ENCODE results near the gene ZFYVE16.
"Not testable (repeated sequence)": the region's sequence is repeated elsewhere in the genome, so short reads cannot be mapped to it uniquely, and the experiment has no call there.

Gene ZFYVE16

DNA sequence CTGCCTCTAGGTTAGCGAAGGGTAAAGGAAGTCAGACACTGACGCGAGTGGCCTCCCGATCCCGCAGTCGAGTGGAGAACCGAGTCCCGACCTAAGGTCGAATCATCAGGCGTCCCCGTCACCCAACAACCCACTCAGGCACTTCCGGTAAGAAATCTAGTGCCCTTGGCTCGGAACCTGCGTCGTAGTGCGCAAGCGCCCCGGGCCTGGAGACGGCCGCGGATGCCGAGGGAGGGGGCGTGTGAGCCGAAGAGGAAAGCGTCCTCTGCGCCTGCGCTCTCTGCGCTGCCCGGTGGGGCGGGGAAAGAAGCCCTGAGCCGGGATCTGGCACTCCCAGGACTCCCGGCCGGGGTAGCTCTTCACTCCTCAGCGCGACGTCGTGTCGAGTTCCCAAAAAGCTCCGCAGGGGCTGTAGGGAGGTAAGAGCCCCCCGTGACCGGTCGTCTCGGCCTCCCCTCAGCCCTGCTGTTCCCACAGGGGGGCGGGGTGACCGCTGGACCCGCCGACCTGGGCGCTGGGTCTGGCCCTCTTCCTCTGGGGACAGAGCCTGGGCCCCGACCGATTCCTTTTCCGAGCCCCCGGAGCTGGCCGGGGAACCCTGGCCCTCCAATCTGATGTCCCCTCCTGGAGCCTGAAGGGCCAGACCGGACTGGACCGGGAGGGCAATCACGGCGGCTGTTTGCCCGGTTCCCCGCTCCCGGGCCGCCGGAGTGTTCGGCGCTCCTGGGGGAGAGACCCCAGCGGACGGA lies at the start of gene ZFYVE16:
TSS of gene ZFYVE16 (plus strand) at position 330 of the 749 bp plus-strand sequence. CDS start 26,084 bp downstream, outside the sequence.
- DNase-seq: peak; percentile 94

DNA sequence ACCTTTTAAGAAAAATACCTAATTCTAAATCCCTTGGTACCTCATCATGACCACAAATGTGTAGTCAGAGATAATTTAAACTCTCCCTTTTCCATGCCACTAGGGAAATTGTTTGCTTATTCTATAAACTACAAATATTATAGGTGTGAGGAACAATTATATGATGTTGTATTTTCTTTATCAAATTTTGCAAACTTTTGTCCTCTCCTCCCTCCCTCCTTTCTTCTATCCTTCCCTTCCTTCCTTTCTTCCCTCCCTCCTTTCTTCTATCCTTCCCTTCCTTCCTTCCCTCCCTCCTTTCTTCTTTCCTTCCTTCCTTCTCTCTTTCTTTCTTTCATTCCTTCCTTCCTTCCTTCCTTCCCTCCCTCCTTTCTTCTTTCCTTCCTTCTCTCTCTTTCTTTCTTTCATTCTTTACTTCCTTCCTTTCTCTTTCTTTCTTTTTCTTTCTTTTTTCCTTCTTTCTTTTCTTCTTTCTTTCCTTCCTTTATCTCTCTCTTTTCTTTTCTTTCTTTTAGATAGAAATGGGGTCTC lies 46.9 kb upstream of the ZFYVE16 start:
- DNase-seq: no peak

DNA sequence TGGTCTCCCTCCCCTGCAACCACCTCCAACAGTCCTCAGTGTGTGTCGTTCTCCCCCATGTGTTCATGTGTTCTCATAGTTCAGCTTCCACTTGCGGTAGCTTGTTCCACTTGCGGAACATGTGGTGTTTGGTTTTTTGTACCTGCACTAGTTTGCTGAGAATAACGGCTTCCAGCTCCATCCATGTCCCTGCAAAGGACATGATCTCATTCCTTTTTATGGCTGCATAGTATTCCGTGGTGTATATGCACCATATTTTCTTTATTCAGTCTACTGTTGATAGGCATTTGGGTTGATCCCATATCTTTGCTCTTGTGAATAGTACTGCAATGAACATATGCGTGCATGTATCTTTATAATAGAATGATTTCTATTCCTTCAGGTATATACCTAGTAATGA lies 43.0 kb upstream of the ZFYVE16 start:
- DNase-seq: no peak

DNA sequence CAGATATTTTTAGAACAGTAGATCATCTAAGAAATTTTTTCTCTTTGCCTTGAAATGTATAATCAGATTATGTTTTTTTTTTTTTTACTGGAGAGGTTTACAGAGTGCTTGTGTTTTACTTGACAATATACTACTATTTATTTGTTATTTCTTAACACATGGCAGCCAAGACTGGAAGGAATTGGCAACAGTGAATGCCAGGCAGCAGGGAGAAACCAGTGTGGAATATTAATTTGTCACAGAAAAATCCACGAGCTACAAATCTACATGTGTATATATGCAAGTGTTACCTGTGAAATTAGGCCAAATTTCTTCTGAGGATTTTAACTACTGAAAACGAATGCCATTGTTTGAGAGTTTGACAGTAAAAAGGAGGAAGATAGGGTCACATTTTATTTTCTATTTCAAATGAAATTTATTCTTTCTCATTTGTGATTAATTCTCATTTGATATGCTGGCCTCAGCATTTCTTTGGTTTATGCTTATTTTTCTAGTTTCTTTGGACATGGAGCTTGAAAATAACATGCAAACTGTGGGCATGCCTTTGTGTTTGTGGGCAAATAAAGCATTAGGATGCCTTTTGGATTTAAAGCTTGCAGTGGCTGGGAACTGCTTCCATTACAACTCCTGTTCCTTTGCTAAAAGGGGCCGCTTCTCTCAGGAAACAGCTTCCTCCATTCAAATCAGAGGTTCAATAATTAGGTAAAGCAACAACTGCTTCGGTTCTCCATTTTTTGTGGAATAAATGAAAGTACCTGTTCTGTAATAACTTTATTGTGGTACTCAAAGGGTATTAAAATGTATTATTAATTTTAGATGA lies 39.0 kb upstream of the ZFYVE16 start:
- DNase-seq: no peak

DNA sequence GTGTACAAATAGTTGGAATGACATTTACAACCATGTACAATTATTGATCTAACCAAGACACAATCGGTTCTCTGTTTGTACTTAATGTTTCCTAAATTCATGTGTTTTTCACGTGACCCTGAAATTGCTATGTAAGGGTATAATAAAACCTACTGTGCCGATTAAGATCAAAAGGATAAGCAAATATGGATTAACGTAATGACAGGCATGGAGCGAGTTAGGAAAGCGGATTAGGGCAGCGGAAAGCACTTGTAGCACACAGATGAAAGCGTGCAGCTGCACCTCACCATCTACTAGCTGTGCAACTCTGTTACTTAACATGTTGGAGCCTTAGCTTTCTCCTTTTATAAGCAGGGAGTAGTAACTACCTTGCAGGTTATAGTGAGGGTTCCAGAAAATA lies 38.3 kb upstream of the ZFYVE16 start:
- DNase-seq: no peak

DNA sequence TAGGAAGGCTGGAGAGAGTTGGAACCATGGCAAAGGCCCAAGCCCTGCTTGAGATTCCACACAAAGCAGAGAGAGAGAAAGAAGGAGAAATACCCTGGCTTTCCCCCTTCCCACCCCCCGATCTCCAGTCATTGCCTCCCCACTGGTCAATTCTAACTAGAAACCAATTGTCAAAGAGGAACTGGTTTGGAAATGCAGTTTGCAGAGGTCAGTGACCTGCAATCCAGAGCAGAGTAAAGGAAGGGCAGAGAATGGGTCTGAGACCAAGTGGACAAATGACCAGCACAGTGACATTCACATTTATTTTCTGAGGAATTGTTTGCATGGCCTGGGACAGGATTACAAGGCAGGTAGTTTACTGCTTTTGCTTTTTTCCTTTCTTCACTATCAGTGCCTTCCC lies 37.5 kb upstream of the ZFYVE16 start:
- DNase-seq: no peak

DNA sequence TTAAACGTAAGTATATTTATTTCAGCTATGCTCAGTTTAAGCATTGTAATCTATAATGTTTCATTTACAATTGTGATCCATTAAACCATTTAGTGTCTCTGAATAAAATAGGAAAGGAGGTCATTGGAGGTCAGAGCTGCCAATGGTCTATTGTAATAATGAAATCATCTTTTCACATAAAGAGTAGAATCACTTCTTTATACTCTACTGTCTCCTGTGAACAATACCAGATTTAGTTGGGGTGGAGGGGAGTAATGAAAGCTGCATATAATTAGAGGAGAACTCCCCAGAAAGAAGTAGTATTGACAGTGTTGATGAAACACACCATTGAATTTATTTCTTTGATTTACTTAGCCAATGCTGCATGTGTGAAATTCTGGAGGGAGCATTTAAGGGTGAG lies 35.1 kb upstream of the ZFYVE16 start:
- no peak for DNase-seq

DNA sequence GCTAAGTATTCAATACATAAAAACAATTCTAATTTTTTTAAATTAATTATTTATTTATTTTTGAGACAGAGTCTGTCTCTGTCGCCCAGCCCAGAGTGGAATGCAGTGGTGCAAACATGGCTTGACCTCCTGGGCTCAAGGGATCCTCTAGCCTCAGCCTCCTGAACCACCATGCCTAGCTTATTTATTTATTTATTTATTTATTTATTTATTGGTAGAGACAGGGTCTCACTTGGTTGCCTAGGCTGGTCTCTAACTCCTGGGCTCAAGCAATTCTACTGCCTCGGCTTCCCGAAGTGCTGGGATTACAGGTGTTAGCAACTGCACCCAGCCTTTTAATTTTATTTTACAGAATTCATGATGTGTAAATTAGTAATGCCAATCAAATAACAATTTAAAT lies 33.7 kb upstream of the ZFYVE16 start:
- DNase-seq: no peak

DNA sequence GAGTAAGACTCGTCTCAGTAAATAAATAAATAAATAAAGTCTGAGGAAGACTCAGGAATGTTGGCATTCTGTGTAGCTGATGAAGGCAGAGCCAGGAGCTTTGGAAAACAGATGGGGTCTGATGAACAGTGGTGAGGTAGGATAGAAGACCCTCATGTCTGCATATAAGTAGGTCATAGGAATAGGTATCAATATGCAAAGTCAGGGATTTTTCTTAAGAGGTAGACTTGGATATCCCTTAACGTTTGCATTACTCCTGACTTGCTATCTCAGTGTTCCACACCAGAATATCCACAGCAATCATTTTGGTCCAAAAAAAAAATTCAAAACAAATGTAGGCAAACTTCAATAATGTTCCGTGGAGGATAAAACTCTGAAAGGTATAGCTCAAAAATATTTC lies 31.3 kb upstream of the ZFYVE16 start:
- no peak for DNase-seq

DNA sequence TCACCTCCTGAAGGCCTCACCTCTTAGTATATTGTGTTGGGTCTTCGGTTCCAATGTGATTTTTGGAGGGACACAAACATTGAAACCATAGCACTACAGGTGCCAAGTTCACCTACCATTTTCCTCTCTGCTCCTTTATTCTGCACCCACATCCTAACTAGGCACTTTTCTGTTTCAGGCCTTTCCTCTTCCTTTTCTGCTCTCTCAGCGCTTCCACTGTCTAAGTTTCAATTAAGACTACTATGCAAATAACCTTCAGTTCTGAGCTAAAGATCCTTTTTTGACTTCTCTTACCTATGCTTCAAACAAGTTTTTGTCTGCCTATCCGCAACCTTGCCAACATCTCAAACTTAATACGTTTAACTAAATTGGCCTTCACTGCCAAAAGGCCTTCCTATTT lies 25.4 kb upstream of the ZFYVE16 start:
- DNase-seq: no peak

DNA sequence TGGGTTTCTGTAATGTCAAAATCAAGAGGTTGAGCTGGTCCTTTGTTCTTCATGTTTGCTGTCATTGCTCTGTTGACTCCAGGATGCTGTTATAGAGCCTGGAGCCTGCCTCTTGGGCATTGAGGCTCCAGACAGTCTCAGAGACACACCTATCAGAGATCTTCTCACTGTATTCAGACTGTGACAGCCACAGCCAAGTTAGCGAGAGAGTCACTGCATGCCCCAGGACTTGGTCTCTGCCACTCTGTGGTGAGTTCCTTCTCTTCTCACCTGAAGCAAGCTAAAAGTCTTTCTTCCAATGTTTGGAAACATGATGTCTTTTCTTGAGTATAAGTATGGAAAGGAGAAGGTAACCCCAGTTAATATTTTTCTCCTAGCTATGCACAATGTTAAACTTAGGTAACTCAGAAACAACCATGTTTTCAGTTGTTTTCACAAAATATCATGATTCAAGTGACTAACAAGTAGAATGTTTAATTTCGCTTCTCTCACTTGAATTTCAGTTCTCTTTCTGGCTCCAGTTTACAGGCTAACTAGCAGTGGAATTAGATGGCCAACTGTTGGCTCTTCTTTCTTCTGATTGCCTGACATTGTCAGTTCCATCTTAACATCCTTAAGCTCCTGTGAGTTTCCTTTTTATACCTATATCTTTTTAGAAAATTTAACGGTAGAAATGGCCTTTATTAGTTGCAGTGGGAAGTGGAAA lies 20.6 kb upstream of the ZFYVE16 start:
- no peak for DNase-seq

DNA sequence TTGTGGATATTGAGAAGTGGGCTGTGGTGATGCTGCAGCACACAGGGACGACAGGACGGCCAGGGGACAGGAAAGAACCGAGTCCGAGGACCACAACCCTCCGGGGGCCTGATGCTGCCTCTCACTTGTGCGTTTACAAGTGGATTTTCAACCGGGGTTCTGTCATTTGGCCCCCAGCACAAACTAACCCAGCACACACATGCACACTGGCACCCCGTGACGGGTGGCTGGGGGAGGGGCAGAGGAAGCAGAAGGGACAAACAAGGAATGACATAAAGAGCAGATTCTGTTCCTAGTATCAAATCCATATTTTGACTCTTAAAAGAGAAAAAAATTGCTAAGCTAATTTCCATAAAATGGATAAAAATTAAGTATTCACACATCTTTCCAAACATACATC lies 18.3 kb upstream of the ZFYVE16 start:
- no peak for DNase-seq

DNA sequence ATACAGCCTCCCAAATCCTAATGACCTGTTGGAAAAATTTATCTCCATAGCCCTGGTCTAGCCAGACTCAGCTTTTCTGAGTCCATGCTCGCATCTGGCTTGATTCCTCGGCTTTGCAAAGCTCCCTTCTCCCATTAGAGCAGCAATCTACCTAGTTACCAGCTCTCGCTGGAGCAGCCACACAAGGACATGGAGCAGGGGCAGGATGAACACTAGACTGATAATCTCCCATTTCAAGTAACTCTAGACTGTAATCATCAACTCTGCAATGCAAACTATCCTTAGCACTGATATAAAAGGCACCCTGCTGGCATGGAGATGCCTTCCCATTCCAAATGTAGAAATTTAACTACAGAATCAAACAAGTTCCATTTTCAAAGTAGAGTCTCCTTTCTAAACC lies 17.5 kb upstream of the ZFYVE16 start:
- not testable (repeated sequence) for DNase-seq

DNA sequence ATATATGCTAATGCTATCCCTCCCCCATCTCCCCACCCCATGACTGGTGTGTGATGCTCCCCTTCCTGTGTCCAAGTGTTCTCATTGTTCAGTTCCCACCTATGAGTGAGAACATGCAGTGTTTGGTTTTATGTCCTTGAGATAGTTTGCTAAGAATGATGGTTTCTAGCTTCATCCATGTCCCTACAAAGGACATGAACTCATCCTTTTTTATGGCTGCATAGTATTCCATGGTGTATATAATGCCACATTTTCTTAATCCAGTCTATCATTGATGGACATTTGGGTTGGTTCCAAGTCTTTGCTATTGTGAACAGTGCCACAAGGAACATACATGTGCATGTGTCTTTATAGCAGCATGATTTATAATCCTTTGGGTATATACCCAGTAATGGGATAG lies 16.6 kb upstream of the ZFYVE16 start:
- DNase-seq: not testable (repeated sequence)

DNA sequence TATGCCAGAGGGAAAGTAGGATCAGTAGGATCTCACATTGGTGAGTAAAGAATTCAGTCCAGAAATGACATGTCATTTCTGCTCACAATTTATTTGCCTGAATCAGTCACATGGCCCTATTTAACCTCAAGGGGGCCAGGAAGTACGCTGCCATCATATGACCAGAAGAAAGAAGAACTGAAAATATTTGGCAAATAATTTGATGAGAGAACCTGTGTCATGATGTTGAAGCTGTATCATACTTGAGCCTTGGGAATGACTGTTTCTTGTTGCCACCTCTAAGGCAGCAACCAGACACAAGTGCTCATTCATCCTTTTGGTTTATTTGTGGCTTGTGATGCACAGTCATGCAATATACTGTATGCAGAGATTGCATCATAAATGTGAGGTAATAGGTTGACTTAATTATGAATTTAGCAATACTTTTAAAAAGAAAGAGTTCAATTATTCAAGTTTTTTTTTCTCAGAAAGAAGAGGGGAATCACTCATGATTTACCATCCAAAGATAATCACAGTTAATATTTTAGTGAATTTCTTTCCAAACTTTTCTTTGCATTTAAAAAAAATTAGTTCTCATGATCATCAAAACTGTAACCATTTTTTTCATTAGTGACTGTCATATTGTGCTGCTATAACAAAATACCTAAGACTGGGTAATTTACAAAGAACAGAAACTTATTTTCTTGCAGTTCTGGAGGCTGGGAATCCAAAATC lies 8.2 kb upstream of the ZFYVE16 start:
- DNase-seq: no peak

DNA sequence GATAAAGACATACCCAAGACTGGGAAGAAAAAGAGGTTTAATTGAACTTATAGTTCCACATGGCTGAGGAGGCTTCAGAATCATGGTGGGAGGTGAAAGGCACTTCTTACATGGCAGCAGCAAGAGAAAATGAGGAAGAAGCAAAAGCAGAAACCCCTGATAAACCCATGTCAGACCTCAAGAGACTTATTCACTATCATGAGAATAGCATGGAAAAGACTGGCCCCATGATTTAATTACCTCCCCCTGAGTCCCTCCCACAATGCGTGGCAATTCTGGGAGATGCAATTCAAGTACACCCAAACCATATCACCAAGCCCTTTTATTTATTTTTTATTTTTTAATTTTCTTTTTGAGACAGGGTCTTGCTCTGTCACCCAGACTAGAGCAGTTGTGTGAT lies 7.5 kb upstream of the ZFYVE16 start:
- not testable (repeated sequence) for DNase-seq

DNA sequence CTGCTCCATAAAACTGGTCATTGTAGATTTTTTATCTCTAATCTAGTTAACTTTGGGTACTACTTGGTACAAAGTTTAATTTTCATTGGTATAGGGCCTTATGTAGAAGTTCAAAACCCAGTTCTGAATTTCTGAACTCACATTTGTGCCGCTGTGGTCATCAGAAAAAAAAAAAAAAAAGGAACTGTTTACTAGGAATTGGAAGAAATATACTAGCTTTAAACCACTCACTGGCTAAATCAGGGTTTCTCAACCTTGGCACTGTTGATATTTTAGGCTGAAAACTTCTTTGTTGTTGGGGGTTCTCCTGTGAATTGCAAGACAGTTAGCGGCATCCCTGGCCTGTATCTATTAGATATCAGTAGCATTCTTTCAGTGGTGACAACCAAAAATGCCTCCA lies 4.1 kb upstream of the ZFYVE16 start:
- DNase-seq: no peak

DNA sequence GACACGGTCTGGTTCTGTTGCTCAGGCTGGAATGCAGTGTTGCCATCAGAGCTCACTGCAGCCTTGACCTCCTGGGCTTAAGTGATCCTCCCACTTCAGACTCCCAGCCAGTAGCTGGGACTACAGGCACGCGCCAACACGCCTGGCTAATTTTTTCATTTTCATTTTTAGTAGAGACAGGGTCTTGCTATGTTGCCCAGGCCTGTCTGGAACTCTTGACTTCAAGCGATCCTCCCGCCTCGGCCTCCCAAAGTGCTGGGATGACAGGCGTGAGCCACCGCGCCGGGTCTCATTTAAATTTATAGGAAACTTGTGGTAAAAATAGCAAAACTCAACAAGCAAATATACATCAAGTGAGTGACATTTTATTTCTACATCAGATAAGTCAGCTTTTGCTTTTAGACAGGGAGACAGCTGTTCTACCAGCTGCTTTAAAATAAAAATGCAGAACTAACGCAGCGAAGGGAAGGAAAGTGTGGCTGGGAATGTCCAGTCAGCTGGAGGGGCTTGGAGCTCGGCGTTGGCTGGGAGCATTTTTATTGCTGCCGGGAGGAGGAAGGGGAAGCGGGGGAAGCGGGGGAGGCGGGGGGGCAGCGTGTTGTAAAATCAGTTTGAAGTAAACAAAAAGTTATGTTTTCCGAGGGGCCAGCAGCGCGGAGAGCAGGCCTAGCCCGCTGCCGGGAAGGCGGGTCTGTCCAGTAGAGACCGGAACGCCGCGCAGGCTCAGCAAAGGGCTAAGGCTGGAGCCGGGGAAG lies 707 bp upstream of the ZFYVE16 start:
- no peak for DNase-seq

DNA sequence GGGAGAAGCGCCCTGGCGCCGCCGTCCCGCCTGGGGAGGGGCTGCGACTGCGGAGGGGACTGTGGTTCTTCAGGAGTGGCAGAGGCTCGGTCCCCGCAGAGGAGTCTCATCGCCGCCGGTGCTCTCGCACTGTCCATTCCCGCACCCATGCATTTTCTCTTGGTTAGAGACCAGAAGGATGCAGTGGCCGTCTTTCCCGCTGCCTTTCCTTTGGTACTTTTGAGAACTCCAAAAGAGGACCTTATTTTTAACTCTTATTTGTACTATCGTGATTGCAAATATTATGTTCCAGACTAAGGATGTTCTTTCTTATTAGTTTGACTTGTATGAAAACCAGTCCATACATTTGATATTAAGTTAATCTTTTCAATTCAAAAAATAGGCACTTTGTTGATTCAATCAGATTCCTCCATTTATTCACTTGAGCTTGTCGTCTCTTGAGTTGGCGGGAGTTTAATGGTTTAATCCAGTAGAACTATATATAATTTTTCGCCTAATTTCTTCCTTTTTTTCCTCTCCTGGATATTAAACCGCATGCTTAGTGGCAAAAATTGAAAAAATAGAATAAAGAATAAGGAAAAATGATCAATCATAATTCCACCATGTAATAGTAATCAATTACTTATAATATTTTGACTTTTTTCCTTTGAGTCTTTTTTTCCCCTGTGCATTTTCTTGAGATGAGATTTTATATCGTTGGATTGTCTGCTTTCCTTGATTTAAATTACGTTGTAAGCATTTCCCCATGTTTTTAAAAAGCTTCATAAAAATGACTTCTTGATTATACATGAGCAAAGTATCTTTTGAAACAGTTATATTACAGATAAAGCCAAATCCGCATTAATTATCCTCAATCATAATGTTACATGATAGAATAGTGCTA lies 861 bp downstream of the ZFYVE16 start:
- DNase-seq: peak; percentile 26

DNA sequence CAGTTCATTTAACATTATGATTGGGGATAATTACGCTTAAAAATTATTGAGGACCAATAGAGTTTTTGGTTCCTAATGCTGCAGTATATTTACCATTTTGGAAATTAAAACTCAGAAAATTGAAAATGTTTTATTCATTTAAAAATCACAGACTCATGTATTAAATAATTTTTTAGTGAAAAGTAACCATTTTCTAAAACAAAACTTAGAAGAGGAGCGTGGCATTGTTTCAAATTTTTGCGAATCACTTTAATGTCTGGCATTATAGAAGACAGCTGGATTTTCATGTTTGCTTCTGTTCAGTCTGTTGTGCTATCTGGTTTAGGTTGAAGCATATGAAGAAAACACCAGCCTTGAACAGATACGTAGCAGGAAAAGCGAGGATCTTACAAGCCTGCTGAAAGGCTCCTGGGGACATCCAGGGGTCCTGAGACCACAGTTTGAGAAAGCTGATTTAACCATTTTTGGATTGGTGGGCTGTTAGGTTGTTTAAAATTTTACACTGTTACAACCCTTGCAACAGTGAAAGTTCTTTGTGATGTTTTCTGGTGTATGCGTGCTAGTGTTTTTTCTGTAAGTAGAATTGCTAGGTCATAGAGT lies 1.6 kb downstream of the ZFYVE16 start:
- no peak for DNase-seq
